ENCODE measurements around the gene FOXK1. TPM values are rescaled to one million over a fixed set of nuclear protein-coding genes. Genes with fewer than 3 reads are reported as not detected.

The FOXK1 gene
- total RNA-seq, 2 donors from 2014 or later, result 36.9 to 43.4 TPM

DNA sequence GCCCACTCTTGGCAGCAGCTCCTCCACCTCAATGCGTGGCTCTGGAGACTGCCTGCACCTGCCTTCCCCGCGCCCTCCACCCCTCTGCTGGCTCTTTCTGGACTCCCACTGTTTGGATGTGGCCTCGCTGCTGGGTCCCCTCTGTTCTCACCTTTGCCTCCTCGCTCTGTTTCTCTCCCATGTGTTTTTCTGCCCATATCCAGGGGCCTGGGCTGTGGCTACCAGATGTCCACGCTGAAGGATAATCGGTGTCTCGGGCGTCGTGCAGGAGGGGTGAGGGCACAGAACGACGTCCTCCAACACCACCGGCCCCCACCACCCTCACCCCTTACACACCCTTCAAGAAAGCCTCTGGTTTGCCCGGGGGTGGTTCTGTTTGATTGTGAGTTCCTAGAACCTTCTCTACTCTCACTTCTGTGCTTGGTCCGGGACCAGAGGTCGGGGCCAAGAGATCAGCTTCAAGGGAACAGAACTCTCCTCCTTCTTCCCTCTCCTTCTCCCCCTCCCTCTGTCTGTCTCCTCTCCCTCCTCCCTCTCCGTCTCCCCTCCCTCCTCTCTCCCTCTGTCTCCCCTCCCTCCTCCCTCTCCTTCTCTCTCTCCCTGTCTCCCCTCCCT is 125.0 kb downstream of the FOXK1 start:
- TF ChIP-seq, protein P1, sequence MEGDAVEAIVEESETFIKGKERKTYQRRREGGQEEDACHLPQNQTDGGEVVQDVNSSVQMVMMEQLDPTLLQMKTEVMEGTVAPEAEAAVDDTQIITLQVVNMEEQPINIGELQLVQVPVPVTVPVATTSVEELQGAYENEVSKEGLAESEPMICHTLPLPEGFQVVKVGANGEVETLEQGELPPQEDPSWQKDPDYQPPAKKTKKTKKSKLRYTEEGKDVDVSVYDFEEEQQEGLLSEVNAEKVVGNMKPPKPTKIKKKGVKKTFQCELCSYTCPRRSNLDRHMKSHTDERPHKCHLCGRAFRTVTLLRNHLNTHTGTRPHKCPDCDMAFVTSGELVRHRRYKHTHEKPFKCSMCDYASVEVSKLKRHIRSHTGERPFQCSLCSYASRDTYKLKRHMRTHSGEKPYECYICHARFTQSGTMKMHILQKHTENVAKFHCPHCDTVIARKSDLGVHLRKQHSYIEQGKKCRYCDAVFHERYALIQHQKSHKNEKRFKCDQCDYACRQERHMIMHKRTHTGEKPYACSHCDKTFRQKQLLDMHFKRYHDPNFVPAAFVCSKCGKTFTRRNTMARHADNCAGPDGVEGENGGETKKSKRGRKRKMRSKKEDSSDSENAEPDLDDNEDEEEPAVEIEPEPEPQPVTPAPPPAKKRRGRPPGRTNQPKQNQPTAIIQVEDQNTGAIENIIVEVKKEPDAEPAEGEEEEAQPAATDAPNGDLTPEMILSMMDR (conservative IDR thresholded peaks at IDR 0.05), result no peak
- DNase-seq, result no peak
- no peaks in the 10 kb centered on the region for H3K27me3 ChIP-seq (ENCODE audit: control insufficient read depth, insufficient read depth, low read length, poor library complexity, severe bottlenecking)

DNA sequence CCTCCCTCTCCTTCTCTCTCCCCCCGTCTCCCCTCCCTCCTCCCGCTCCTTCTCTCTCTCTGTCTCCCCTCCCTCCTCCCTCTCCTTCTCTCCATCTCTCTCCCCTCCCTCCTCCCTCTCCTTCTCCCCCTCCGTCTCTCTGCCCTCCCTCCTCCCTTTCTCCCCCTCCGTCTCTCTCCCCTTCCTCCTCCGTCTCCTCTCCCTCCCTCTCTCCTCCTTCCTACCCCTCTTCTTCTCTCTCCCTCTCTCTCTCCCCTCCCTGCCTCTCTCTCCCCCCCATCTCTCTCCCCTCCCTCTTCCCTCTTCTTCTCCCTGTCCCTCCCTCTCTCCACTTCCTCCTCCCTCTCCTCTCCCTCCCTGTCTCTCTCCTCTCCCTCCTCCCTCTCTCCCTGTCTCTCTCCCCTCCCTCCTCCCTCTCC is 125.5 kb downstream of the FOXK1 start:
- H3K9ac ChIP-seq (ENCODE audit: extremely low read depth, low read length, poor library complexity, severe bottlenecking), result no peak overlapping the region
- Mint-ChIP-seq H3K9me3 (no peaks in the 10 kb centered on the region), H3K27ac (no peak overlapping the region), H3K27me3 (ENCODE audit: insufficient read depth) (no peaks in the 10 kb centered on the region), H3K4me1 (peaks cover 2% of the 10 kb centered on the region), H3K36me3 (ENCODE audit: low read depth) (peaks cover 41% of the 10 kb centered on the region), H3K4me3 (no peak overlapping the region)
- TF ChIP-seq, protein P1 (conservative IDR thresholded peaks at IDR 0.05), result no peak
- H3K4me1 ChIP-seq (ENCODE audit: control insufficient read depth, insufficient read depth, low read length), result no peaks in the 10 kb centered on the region
- no peak overlapping the region for H3K4me3 ChIP-seq (ENCODE audit: low read length)
- no peak overlapping the region for H3K27ac ChIP-seq (ENCODE audit: low read depth, low read length)
- 70 to 76% methylated on average over 2 to 5 of the region's 5 CpGs for WGBS, 2 experiments (ENCODE audit: insufficient coverage in 1 of 2, insufficient read length in 1 of 2)
- peaks cover 8% of the 10 kb centered on the region for H3K36me3 ChIP-seq (ENCODE audit: control insufficient read depth, insufficient read depth, low read length)
- H3K9me3 ChIP-seq (ENCODE audit: control insufficient read depth, low read length), result no peaks in the 10 kb centered on the region
- no peak for DNase-seq
- no peaks in the 10 kb centered on the region for H3K27me3 ChIP-seq (ENCODE audit: control insufficient read depth, insufficient read depth, low read length, poor library complexity, severe bottlenecking)

More for the DNA sequence above, 125.0 kb downstream of the FOXK1 start:
- H3K9me3 Mint-ChIP-seq, result no peaks in the 10 kb centered on the region
- Histone ChIP-seq H3K36me3 (ENCODE audit: control insufficient read depth, insufficient read depth, low read length) (peaks cover 8% of the 10 kb centered on the region), H3K27ac (ENCODE audit: low read depth, low read length) (no peak overlapping the region), H3K4me1 (ENCODE audit: control insufficient read depth, insufficient read depth, low read length) (no peaks in the 10 kb centered on the region), H3K9me3 (ENCODE audit: control insufficient read depth, low read length) (no peaks in the 10 kb centered on the region), H3K9ac (ENCODE audit: extremely low read depth, low read length, poor library complexity, severe bottlenecking) (no peak overlapping the region), H3K4me3 (ENCODE audit: low read length) (no peak overlapping the region)
- no peak overlapping the region for H3K27ac Mint-ChIP-seq
- no peak overlapping the region for H3K4me3 Mint-ChIP-seq
- H3K36me3 Mint-ChIP-seq (ENCODE audit: low read depth), result peaks cover 37% of the 10 kb centered on the region
- H3K4me1 Mint-ChIP-seq, result peaks cover 2% of the 10 kb centered on the region
- no peaks in the 10 kb centered on the region for H3K27me3 Mint-ChIP-seq (ENCODE audit: insufficient read depth)
- 87 to 90% methylated on average over 12 to 17 of the region's 17 CpGs for WGBS, 2 experiments (ENCODE audit: insufficient coverage in 1 of 2, insufficient read length in 1 of 2)

DNA sequence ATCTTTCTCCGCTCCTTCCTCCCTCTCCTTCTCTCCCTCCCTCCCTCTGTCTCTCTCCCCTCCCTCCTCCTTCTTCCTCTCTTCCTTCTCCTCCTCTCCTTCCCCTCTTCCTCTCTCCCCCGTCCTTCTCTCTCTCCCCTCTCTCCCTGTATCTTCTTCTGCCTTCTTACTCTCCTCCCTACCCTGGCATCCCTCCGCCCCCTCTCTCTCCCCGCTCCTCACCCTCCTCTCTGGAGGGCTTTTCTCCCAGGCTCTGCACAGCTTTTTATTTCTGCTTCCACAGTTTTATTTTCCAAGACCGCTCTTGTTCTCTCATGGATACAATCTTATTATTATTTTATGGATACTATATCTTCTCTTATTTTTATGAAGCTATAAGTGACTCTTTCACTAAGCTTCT is 125.9 kb downstream of the FOXK1 start:
- TF ChIP-seq, protein P1 (conservative IDR thresholded peaks at IDR 0.05), result no peak
- H3K27me3 Mint-ChIP-seq (ENCODE audit: insufficient read depth), result no peaks in the 10 kb centered on the region
- WGBS, 2 experiments (ENCODE audit: insufficient coverage in 1 of 2, insufficient read length in 1 of 2), result 50 to 74% methylated on average over 2 to 4 of the region's 5 CpGs

More for the DNA sequence above, 125.9 kb downstream of the FOXK1 start:
- Mint-ChIP-seq H3K4me3 (no peak overlapping the region), H3K4me1 (peaks cover 2% of the 10 kb centered on the region), H3K36me3 (ENCODE audit: low read depth) (peaks cover 45% of the 10 kb centered on the region), H3K9me3 (no peaks in the 10 kb centered on the region), H3K27ac (no peak overlapping the region)
- H3K36me3 ChIP-seq (ENCODE audit: control insufficient read depth, insufficient read depth, low read length), result peaks cover 9% of the 10 kb centered on the region
- H3K9ac ChIP-seq (ENCODE audit: extremely low read depth, low read length, poor library complexity, severe bottlenecking), result no peak overlapping the region
- no peak overlapping the region for H3K4me3 ChIP-seq (ENCODE audit: low read length)
- no peak for DNase-seq
- H3K4me1 ChIP-seq (ENCODE audit: control insufficient read depth, insufficient read depth, low read length), result no peaks in the 10 kb centered on the region
- H3K27ac ChIP-seq (ENCODE audit: low read depth, low read length), result no peak overlapping the region
- no peaks in the 10 kb centered on the region for H3K27me3 ChIP-seq (ENCODE audit: control insufficient read depth, insufficient read depth, low read length, poor library complexity, severe bottlenecking)
- H3K9me3 ChIP-seq (ENCODE audit: control insufficient read depth, low read length), result peaks cover 3% of the 10 kb centered on the region

All from endodermal cell (in vitro differentiated cells).